Measurements from ENCODE around the gene HNRNPDL.
A peak's percentile ranks its signal among the peaks of the same experiment; 100 is the strongest.
"Not testable (repeated sequence)": the region's sequence is repeated elsewhere in the genome, so short reads cannot be mapped to it uniquely, and the experiment has no call there.

Gene HNRNPDL

GRCh38 chr4:82386312-82386711 lies 44.0 kb downstream of the HNRNPDL start:
- not testable (repeated sequence) for DNase-seq (ENCODE audit: low spot score)

DNA sequence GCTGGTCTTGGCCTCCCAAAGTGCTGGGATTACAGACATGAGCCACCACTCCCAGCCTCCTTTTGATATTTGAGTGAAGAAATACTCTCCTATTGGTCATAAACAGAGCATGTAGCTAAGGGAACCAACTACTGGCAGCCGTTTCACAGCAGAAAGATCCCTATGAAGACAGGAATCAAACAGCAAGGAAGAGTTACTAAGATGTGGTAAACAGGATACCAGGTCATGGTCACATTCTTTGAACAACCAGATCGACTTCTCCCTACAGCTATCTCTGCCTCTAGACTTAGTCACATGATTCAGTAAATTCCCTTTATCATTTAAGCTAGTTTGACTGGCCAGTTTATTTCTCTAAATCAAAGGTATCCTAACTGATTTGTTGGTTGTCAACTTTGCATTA lies 47.5 kb downstream of the HNRNPDL start:
- no peak for DNase-seq (ENCODE audit: low spot score)

DNA sequence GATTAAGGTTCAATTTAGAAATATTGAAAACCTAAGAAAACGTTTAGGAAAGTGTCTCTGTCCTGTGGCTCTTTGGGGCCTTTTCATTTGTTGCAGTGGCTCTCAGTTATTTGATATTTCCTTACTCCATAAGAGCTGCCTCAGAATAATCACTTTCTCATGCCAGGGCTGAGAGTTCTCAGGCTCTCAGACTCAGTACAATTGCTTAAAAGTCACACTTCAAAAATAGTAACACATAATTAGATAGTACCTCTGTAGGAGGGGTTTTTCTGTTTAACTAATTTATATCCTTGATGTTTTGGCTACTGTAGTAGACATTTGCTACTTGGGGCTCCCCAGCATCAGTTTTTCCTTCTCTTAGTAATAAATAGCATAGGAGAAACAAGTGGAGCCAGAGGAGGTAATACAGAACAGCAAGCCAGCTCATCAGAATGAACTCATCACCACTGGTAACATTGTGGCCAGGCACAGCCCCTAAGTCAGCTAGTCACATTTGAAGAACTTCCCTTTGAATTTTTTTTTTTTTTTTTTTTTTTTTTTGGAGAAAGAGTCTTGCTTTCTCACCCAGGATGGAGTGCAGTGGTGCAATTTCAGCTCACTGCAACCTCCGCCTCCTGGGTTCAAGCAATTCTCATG lies 48.5 kb downstream of the HNRNPDL start:
- no peak for DNase-seq (ENCODE audit: low spot score)

DNA sequence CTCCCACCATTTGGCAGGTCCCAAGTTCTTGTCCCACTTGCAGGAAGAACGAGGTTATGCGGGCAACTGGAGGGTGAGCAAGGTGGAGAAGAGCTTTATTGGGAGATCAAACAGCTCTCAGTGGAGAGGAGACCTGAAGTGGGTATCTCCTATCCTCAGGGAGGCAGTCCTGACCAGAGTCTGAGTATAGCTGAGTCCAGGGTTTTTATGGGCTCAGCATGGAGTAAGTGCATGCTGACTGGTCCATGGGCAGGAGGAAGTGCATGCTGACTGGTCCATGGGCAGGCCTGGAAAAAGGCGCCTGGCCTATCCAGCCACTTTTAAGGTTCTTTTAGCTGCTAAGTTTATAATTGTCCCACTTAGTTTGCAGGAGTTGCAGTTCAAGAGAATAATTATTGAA lies 49.0 kb downstream of the HNRNPDL start:
- no peak for DNase-seq (ENCODE audit: low spot score)

GRCh38 chr4:82380831-82381230 lies 49.4 kb downstream of the HNRNPDL start:
- DNase-seq (ENCODE audit: low spot score), result no peak

- DNase-seq (ENCODE audit: low spot score), result no peak
These were observed 49.9 kb downstream of the HNRNPDL start for GRCh38 chr4:82380344-82380743.

DNA sequence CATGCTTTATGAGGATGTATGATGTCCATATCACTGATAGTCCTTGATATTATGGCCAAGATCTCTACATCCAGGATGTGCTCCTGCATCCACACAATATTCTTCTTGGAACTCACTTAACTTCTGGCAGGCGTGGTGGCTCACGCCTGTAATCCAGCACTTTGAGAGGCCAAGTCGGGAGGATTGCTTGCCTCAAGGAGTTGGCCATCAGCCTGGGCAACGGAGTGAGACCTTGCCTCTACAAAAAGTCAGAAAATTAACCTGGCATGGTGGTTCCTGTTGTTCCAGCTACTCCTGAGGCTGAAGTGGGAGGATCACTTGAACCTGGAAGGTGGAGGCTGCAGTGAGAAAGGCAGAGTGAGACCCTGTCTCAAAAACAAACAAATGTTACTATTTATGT lies 54.2 kb downstream of the HNRNPDL start:
- no peak for DNase-seq (ENCODE audit: low spot score)

GRCh38 chr4:82373816-82374625 lies 56.2 kb downstream of the HNRNPDL start, which contains the start of gene HNRNPD:
Gene HNRNPD, minus strand, starts transcription at chr4:82373991. Its CDS starts 313 bp downstream, at chr4:82373678.
- peak; percentile 96 for DNase-seq (ENCODE audit: low spot score)

- no peak for DNase-seq (ENCODE audit: low spot score)
These were observed 56.8 kb downstream of the HNRNPDL start for GRCh38 chr4:82373486-82373815.
